C4-2B (cell line): Measurements from ENCODE around the gene SIRT3.

Experiments used
- ZFX ChIP-seq: fragments of 450-650 bp; IDR thresholded peaks from 2 replicates; pipeline ENCODE4 v1.6.1; 2017
- TF ChIP-seq, protein P1 (sequence below): fragments of 450-650 bp; conservative IDR thresholded peaks from 2 replicates; pipeline ENCODE4 v1.5.1; 2017; ENCODE audit warnings: mild to moderate bottlenecking

DNA sequence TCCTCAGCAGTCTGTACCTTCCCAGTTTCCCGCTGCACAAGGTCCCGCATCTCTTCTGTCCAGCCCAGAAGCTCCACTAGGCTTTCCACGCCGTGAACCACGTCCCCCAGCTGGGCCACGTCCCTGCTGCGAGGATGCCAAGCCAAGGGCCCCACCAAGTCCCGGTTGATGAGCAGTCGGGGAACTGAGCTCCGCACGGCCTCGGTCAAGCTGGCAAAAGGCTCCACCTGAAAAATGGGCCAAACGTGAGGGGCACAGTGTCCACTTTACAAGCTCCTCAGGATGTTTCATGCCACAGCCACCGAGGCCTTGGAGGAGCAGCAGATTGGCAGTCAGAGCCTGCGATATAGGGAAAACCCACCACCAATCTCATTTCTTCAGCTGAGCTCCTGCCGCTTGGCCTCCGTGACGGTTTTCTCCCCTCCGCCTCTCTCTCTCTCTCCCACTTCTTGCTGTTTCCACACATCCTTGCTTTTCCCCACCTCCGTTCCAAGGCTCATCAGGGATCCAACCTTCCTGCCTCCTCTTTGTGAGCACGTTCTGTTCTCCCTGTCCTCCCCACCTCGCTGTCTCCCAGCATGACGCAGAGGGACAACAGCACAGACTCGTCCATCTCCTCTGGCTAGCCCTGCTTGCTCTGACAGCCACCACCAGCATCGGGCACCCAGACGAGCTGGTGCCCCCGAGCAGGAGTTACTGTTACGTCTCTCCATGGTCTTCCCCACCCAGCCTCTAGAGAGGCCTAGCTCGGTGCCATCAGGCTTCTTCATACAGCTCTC lies 17.1 kb downstream of the SIRT3 start:
- TF ChIP-seq, protein P1, sequence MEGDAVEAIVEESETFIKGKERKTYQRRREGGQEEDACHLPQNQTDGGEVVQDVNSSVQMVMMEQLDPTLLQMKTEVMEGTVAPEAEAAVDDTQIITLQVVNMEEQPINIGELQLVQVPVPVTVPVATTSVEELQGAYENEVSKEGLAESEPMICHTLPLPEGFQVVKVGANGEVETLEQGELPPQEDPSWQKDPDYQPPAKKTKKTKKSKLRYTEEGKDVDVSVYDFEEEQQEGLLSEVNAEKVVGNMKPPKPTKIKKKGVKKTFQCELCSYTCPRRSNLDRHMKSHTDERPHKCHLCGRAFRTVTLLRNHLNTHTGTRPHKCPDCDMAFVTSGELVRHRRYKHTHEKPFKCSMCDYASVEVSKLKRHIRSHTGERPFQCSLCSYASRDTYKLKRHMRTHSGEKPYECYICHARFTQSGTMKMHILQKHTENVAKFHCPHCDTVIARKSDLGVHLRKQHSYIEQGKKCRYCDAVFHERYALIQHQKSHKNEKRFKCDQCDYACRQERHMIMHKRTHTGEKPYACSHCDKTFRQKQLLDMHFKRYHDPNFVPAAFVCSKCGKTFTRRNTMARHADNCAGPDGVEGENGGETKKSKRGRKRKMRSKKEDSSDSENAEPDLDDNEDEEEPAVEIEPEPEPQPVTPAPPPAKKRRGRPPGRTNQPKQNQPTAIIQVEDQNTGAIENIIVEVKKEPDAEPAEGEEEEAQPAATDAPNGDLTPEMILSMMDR, result no peak
- TF ChIP-seq ZFX, result no peak
